Measurements from ENCODE around the gene SLC25A3. TPM values are rescaled to one million over a fixed set of nuclear protein-coding genes. Genes with fewer than 3 reads are reported as not detected.

Gene SLC25A3
- total RNA-seq, 1 experiment from 2014 or later, result 733 TPM

- TF ChIP-seq RELA (CRISPR knock-in tag; IDR thresholded peaks at IDR 0.05; ENCODE audit: borderline replicate concordance) (no peak), ZBTB43 (CRISPR knock-in tag; IDR thresholded peaks at IDR 0.05) (no peak), ETV6 (CRISPR knock-in tag; IDR thresholded peaks at IDR 0.05) (0 out of 2 replicates have a peak, but pooled peaks have one; percentile 83), CREM (CRISPR knock-in tag; IDR thresholded peaks at IDR 0.05) (peak; percentile 0; the same call in 1 of the 2 replicates), PRRX2 (CRISPR knock-in tag; IDR thresholded peaks at IDR 0.05) (no peak), ARID4B (CRISPR knock-in tag; IDR thresholded peaks at IDR 0.05; ENCODE audit: borderline replicate concordance) (peak; percentile 75; the same call in 1 of the 2 replicates), NR2C2 (CRISPR knock-in tag; IDR thresholded peaks at IDR 0.05) (no peak), E2F1 (CRISPR knock-in tag; IDR thresholded peaks at IDR 0.05) (no peak), ZNF671 (CRISPR knock-in tag; IDR thresholded peaks at IDR 0.05) (no peak), FOXK1 (CRISPR knock-in tag; IDR thresholded peaks at IDR 0.05) (no peak), E2F4 (CRISPR knock-in tag; IDR thresholded peaks at IDR 0.05; ENCODE audit: borderline replicate concordance, low read depth) (no peak), CDX4 (CRISPR knock-in tag; IDR thresholded peaks at IDR 0.05; ENCODE audit: borderline replicate concordance) (no peak), TCF7 (CRISPR knock-in tag; IDR thresholded peaks at IDR 0.05; ENCODE audit: low read depth) (no peak), ZNF423 (CRISPR knock-in tag; IDR thresholded peaks at IDR 0.05) (peak; percentile 62), ZNF512 (CRISPR knock-in tag; IDR thresholded peaks at IDR 0.05; ENCODE audit: borderline replicate concordance) (no peak), ZNF281 (CRISPR knock-in tag; IDR thresholded peaks at IDR 0.05) (no peak), STAT6 (CRISPR knock-in tag; conservative IDR thresholded peaks at IDR 0.05; ENCODE audit: low read depth) (no peak), ATF2 (CRISPR knock-in tag; IDR thresholded peaks at IDR 0.05; ENCODE audit: borderline replicate concordance, low read depth) (no peak), FOXP1 (CRISPR knock-in tag; IDR thresholded peaks at IDR 0.05; ENCODE audit: borderline replicate concordance) (no peak), ZNF121 (CRISPR knock-in tag; IDR thresholded peaks at IDR 0.05) (no peak), ESRRA (CRISPR knock-in tag; IDR thresholded peaks at IDR 0.05; ENCODE audit: borderline replicate concordance) (0 out of 2 replicates have a peak, but pooled peaks have one; percentile 33), TEAD4 (CRISPR knock-in tag; IDR thresholded peaks at IDR 0.05) (no peak)
These were observed 50.9 kb downstream of the SLC25A3 start (continued) for GRCh38 chr12:98644433-98644711.
